GM12864 (cell line): Measurements from ENCODE around the gene ECEL1.

Experiments used
- DNase-seq: peaks from one replicate; pipeline ENCODE4 v3.0.0-alpha.2; 2011; ENCODE audit warnings: low read depth
- H3K4me3 ChIP-seq: 2 replicates; pipeline ENCODE4 v1.5.1; 2011; ENCODE audit warnings: mild to moderate bottlenecking, low read depth, low read length, control low read depth
- TF ChIP-seq, protein P1 (sequence below): IDR thresholded peaks from 2 replicates; pipeline ENCODE4 v1.5.1; 2011; ENCODE audit warnings: low read depth, mild to moderate bottlenecking, moderate library complexity, low read length, control low read depth, inconsistent platforms; ENCODE audit errors: missing control alignments

ECEL1 gene

DNA sequence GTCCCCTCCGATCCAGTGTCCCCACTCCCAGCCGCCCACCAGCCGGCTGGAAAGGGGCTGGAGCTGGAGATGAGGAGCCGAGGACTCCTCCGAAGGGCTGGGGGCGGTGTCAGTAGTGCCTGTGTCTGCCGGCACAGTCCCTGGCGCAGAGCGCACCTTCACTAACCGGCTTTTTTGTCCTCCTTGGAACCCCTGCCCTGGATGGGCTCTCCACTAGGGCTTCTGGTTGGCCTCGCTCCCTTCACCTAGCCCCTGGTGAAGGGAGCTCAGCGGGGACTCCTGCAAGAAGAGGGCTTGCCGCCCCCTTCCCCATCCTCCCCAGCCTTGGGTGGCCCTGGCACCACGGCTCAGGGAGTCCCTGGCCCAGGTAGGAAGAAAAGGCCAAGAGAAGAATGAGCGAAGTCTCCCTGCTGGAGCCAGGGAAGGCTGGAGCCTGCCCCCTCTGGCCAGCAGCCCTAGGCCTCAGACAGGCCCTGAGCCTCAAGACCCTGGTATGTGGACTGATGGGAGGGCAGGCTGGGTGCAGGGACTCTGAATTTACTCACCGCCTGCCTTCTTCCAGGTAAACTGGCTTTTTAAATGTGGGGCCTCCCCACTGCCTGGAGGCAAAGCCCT lies 570 bp upstream of the ECEL1 start:
- TF ChIP-seq, protein P1, sequence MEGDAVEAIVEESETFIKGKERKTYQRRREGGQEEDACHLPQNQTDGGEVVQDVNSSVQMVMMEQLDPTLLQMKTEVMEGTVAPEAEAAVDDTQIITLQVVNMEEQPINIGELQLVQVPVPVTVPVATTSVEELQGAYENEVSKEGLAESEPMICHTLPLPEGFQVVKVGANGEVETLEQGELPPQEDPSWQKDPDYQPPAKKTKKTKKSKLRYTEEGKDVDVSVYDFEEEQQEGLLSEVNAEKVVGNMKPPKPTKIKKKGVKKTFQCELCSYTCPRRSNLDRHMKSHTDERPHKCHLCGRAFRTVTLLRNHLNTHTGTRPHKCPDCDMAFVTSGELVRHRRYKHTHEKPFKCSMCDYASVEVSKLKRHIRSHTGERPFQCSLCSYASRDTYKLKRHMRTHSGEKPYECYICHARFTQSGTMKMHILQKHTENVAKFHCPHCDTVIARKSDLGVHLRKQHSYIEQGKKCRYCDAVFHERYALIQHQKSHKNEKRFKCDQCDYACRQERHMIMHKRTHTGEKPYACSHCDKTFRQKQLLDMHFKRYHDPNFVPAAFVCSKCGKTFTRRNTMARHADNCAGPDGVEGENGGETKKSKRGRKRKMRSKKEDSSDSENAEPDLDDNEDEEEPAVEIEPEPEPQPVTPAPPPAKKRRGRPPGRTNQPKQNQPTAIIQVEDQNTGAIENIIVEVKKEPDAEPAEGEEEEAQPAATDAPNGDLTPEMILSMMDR = no peak
- no peak for DNase-seq
- no peak overlapping the region for H3K4me3 ChIP-seq

DNA sequence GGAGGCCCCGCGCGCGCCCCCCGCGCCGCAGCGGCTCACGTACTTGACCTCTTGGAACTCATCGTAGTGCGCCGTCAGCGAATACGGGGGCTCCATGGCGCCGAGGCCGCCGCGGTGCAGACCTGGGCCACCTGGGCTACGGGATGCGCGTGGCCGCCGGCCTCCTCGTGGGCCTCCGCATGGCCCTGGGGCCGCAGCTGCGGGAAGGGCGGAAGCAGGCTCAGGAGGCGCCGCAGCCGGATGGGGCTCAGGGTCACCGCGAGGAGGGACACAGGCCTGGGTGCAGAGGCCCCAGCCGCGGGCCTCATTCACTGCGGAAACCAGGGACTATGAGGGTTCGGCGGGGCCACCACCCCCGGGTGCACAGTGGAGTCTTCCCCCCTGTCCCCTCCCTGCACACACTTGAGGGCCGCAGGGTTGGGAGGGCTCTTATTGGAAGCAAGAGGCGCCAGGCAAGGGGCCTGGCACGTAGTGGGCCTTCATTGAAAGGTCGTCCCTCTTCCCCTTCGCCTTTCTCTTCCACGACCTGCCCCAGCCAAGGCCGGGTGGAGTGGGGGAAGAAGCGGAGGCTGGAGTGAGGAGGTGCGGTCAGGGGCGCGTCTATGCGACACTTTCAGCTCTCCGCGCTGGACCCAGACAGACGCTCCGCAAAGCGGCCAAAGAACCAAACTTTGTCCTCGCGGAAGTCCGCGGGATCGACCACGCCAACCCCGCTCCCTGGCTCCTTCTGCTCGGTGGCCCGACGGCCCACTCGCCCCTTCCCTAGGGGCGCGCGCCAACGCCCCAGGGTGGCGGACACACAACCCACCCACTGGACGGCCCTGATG lies 863 bp downstream of the ECEL1 start:
- TF ChIP-seq, protein P1 = no peak
- no peak for DNase-seq
- no peak overlapping the region for H3K4me3 ChIP-seq

DNA sequence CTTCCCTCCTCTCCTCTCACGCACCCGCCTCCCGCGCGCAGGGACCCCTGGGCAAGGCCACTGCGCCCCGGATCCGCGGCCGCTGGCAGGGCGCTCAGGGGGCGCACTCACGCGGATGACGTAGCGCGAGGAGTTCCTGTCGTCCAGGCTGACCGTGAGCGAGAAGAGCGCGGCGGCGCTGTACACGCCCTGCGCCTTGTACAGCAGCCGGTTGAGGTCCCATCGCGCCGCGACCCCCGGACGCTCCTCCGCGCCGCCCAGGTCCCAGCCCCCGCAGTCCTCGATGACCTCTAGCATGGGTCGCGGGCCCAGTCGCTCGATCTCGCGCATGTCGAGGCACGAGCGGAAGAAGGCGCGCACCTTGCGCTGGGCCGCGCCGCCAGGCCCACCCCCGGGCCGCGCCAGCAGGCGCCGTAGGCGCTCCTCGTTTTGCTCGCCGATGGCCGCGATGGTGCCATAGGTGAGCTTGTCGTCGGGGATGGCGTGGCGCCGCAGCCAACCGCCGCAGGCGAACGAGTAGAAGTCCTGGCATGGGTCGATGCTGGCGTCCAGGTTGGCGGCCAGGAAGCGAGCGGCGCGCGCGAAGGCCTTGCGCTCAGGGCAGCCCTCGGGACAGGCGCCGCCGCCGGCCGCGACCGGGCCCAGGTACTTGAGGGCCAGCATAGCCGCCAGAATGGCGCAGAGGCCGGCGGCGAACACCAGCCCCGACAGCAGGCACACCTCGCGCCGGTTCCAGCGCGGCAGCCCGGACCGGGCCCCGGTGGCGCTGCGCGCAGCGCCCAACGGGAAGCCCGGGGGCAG lies 1.7 kb downstream of the ECEL1 start:
- no peak overlapping the region for H3K4me3 ChIP-seq
- TF ChIP-seq, protein P1 = no peak
- no peak for DNase-seq

DNA sequence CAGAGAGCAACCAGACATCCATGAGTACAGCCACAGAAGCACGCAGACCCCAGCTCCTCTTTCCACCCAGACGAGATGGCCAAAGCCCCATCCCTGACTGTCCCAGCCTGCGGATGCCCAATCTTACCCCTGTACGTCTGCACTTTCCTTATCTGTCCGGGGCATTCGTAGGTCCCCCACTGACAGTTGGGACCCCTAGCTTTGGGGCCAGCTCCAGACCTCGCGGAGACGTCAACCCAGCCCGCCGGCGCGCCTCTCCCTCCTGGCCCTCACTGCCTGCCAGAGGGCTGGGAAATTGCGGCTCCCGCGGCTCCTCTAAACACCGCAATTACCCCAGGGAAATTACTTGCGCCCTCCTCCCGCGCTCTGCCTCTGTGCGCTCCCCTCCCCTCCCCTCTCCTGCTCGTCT lies 2.3 kb downstream of the ECEL1 start:
- TF ChIP-seq, protein P1 = no peak
- no peak for DNase-seq
- no peak overlapping the region for H3K4me3 ChIP-seq

DNA sequence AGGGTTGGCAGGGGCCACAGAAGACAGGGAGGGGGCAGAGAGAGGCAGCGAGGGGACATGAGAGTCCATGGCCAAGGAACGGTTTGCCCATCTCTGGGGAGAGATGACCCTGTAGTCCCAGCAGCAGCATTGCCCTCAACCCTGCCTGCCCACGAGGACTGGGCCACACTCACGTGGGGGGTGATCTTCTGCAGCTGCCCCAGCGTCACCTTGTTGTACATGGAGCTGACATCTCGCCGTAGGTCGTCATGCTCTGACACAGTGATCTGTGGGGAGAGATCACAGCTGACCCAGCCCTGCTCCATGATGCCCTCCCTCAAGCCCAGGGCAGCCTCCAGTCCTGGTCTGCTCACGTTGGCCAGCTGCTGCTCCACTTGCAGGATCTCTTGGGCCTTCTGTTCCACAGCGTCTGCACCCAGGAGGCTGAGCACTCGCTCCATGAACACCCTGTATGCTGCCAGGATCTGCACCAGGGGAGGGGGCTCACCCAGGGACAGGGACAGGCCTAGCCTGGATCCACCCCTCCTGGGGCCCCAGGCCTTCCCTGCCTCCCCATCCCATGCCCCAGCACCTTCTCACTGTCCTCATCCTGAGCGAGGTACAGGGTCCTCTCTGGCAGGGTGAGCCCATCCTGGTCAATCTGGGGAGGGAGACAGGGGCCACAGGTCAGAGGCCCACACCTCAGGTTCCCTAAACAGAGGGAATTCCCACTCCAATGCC lies 2.8 kb downstream of the ECEL1 start:
- TF ChIP-seq, protein P1 = no peak
- no peak overlapping the region for H3K4me3 ChIP-seq
- no peak for DNase-seq

DNA sequence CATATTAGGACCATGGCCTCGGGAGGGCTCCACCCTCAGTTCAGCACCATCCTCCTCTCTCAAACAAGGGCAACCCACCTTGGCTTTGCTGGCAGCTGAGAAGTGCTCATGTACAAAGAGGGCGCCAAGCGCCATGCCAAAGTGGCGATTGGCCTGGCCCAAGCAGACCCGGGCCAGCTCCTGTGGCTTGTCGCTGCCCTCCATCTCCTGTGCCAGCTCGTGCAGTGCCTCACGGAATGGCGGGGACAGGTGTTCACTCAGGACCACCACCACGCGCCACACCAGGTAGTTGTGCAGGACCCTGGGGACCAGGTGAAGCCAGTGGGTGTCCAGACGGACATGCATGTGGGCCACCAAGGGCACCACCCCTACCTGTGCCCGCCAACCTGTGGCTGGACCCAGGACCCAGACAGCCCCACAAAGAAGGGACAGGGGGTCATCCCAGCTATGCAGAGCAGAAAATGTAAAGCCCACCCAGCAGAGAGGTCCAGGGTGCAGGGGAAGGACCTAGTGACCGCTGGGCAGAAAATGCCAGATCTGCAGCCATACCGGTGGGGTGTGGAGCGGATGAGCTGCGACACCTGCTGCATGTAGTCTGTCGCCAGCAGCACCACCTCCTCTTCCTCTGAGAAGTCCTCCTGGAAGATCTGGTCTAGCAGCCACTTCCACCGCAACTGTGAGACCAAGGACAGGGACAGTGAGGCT lies 3.6 kb downstream of the ECEL1 start:
- H3K4me3 ChIP-seq = no peak overlapping the region
- TF ChIP-seq, protein P1 = no peak
- DNase-seq = no peak
